IMR-90 (cell line): Measurements from ENCODE around the gene FAAP24. TPM values are rescaled to one million over a fixed set of nuclear protein-coding genes. Genes with fewer than 3 reads are reported as not detected.

Source experiments
- ATAC-seq: fragments of 200-7000 bp; cut with Tn5 transposase; 2 replicates; pipeline ENCODE4 v1.9.1; 2020; ENCODE audit warnings: low read depth, mild to moderate bottlenecking, moderate library complexity
- BruUV-seq: library from RNA; stranded (reverse); fragments of 400-500 nt; replicated peaks from 2 replicates; lab custom pipeline; 2021; lab: Mats Ljungman, UMichigan
- CTCF ChIA-PET: fragments of 300-600 bp; formaldehyde crosslinking; extraction: SDS; loops from one replicate; lab custom pipeline; 2021; ENCODE audit warnings: antibody characterized with exemption; lab: Yijun Ruan, JAX
- POLR2A ChIA-PET: fragments of 300-600 bp; sonication (Branson Sonifier 250); formaldehyde crosslinking; loops from one replicate; lab custom pipeline; 2022; ENCODE audit warnings: antibody characterized with exemption; ENCODE audit not compliant: unreplicated experiment; lab: Charles Lee
- DNase-seq: peaks from one replicate; pipeline ENCODE4 v3.0.0; 2013
- H2AFZ ChIP-seq: replicated peaks from 2 replicates; pipeline ENCODE3; 2013; ENCODE audit warnings: low read length, mild to moderate bottlenecking; ENCODE audit not compliant: poor library complexity
- H2AK5ac ChIP-seq: 2 replicates; pipeline ENCODE4 v1.6.1; 2013; ENCODE audit warnings: low read depth, low read length, inconsistent platforms
- H2AK9ac ChIP-seq: replicated peaks from 2 replicates; pipeline ENCODE3; 2013; ENCODE audit warnings: mild to moderate bottlenecking, low read depth, low read length, moderate library complexity; ENCODE audit not compliant: poor library complexity
- H2BK120ac ChIP-seq: 2 replicates; pipeline ENCODE4 v1.6.1; 2013; ENCODE audit warnings: low read depth, low read length, inconsistent platforms
- H2BK15ac ChIP-seq: 3 replicates; pipeline ENCODE4 v1.6.1; 2013; ENCODE audit warnings: low read depth, low read length, inconsistent platforms
- H2BK20ac ChIP-seq: 2 replicates; pipeline ENCODE4 v1.6.1; 2013; ENCODE audit warnings: low read depth, mild to moderate bottlenecking, inconsistent platforms, low read length, moderate library complexity
- H2BK5ac ChIP-seq: 2 replicates; pipeline ENCODE4 v1.6.1; 2013; ENCODE audit warnings: mild to moderate bottlenecking, low read depth, low read length, inconsistent platforms; ENCODE audit not compliant: poor library complexity, severe bottlenecking
- H3K14ac ChIP-seq: replicated peaks from 2 replicates; pipeline ENCODE4 v1.6.1; 2013; ENCODE audit warnings: low read depth, low read length, inconsistent platforms
- H3K18ac ChIP-seq: 2 replicates; pipeline ENCODE4 v1.6.1; 2013; ENCODE audit warnings: low read depth, low read length, control low read depth
- H3K23ac ChIP-seq: 2 replicates; pipeline ENCODE4 v1.6.1; 2013; ENCODE audit warnings: low read depth, low read length, inconsistent platforms
- H3K27ac ChIP-seq: 2 replicates; pipeline ENCODE4 v1.5.1; 2013; ENCODE audit warnings: mild to moderate bottlenecking, control low read depth, low read length; ENCODE audit not compliant: insufficient read depth
- H3K27me3 ChIP-seq: 2 replicates; pipeline ENCODE4 v1.6.1; 2013; ENCODE audit warnings: low read length; ENCODE audit not compliant: control insufficient read depth, insufficient read depth
- H3K36me3 ChIP-seq: 2 replicates; pipeline ENCODE4 v1.6.1; 2013; ENCODE audit warnings: low read length, mixed read lengths; ENCODE audit not compliant: control insufficient read depth, insufficient read depth
- H3K4ac ChIP-seq: 2 replicates; pipeline ENCODE4 v1.6.1; 2013; ENCODE audit warnings: low read depth, low read length, inconsistent platforms
- H3K4me1 ChIP-seq: 2 replicates; pipeline ENCODE4 v1.6.1; 2013; ENCODE audit warnings: low read length, mixed read lengths; ENCODE audit not compliant: control insufficient read depth, insufficient read depth
- H3K4me2 ChIP-seq: 2 replicates; pipeline ENCODE4 v1.6.1; 2013; ENCODE audit warnings: low read depth, mild to moderate bottlenecking, control low read depth, low read length, moderate library complexity
- H3K4me3 ChIP-seq: 2 replicates; pipeline ENCODE4 v1.5.1; 2013; ENCODE audit warnings: low read depth, mild to moderate bottlenecking, control low read depth, low read length, moderate library complexity; ENCODE audit not compliant: insufficient read depth
- H3K56ac ChIP-seq: 2 replicates; pipeline ENCODE4 v1.6.1; 2013; ENCODE audit warnings: low read length, inconsistent platforms; ENCODE audit not compliant: insufficient read depth; ENCODE audit errors: extremely low read depth
- H3K79me1 ChIP-seq, 2 experiments: 2 replicates each; pipeline ENCODE4 v1.6.1; 2013; ENCODE audit warnings: low read length in 2 of 2, inconsistent platforms in 1 of 2, low read depth in 1 of 2
- H3K9ac ChIP-seq: 2 replicates; pipeline ENCODE4 v1.6.1; 2013; ENCODE audit warnings: low read depth, low read length, control low read depth
- H3K9me1 ChIP-seq: 2 replicates; pipeline ENCODE4 v1.6.1; 2013; ENCODE audit warnings: low read length, inconsistent platforms; ENCODE audit not compliant: insufficient read depth
- H3K9me3 ChIP-seq: 2 replicates; pipeline ENCODE4 v1.6.1; 2013; ENCODE audit warnings: low read length; ENCODE audit not compliant: control insufficient read depth, insufficient read depth
- H4K20me1 ChIP-seq: 2 replicates; pipeline ENCODE4 v1.6.1; 2013; ENCODE audit warnings: low read length, inconsistent platforms; ENCODE audit not compliant: insufficient read depth
- H4K5ac ChIP-seq: 2 replicates; pipeline ENCODE4 v1.6.1; 2013; ENCODE audit warnings: mild to moderate bottlenecking, low read depth, low read length, control low read depth
- H4K8ac ChIP-seq, 2 experiments: 2 replicates each; pipeline ENCODE4 v1.6.1; 2013; ENCODE audit warnings: low read depth in 2 of 2, low read length in 2 of 2, control low read depth in 1 of 2, inconsistent platforms in 1 of 2
- H4K91ac ChIP-seq: 2 replicates; pipeline ENCODE4 v1.6.1; 2013; ENCODE audit warnings: low read depth, low read length, inconsistent platforms; ENCODE audit not compliant: insufficient read depth
- FOS ChIP-seq: fragments of 150-350 bp; IDR thresholded peaks from 2 replicates; pipeline ENCODE4 v1.6.1; 2016; ENCODE audit warnings: low read depth, low read length
- MAZ ChIP-seq: IDR thresholded peaks from 2 replicates; pipeline ENCODE4 v1.6.1; 2012; ENCODE audit warnings: low read depth, mild to moderate bottlenecking, low read length, improper control_type of control experiment, moderate library complexity, borderline replicate concordance
- NFE2L2 ChIP-seq: fragments of 150-350 bp; IDR thresholded peaks from 2 replicates; pipeline ENCODE4 v1.6.1; 2016; ENCODE audit warnings: low read depth, mild to moderate bottlenecking, low read length
- RAD21 ChIP-seq: IDR thresholded peaks from 2 replicates; pipeline ENCODE4 v1.6.1; 2012; ENCODE audit warnings: low read length, improper control_type of control experiment
- SMC3 ChIP-seq: fragments of 150-350 bp; IDR thresholded peaks from 2 replicates; pipeline ENCODE4 v1.6.1; 2016; ENCODE audit warnings: low read depth, mild to moderate bottlenecking, antibody characterized with exemption, low read length, moderate library complexity
- WGBS, 2 experiments: methylation state at CpG; one replicate each; pipeline versions ENCODE4 v1.1.5 to v1.1.7; 2013; ENCODE audit warnings: missing lambda C conversion rate in 2 of 2; ENCODE audit not compliant: insufficient read length in 1 of 2; ENCODE audit errors: extremely low coverage in 2 of 2; 5-methylcytosine and 5-hydroxymethylcytosine counted together
- dilution Hi-C: fragments of 300-500 bp; cut with HindIII; formaldehyde crosslinking; loops from one replicate; pipeline ENCODE4 v1.14.3; 2018; ENCODE audit warnings: low sequenced_read_pairs; ENCODE audit not compliant: unreplicated experiment
- in situ Hi-C: fragments of 300-500 bp; cut with MboI; formaldehyde crosslinking; loops from 3 replicates; pipeline ENCODE4 v1.14.3; 2019; ENCODE audit warnings: low sequenced_read_pairs, inconsistent platforms, mixed read lengths
- intact Hi-C: fragments of 100-400 bp; cut with micrococcal nuclease; formaldehyde crosslinking; loops from 2 replicates; pipeline ENCODE4 v1.10.0; 2022
- polyA plus RNA-seq, 3 experiments: library from polyadenylated mRNA; depleted of rRNA; stranded (reverse); fragments of >200 nt; gene quantifications; 2 replicates each; pipeline ENCODE4 v1.2.3, GENCODE V29; 2012; ENCODE audit warnings: low replicate concordance in 1 of 3
- total RNA-seq: library from RNA; depleted of rRNA; stranded (reverse); fragments of >200 nt; gene quantifications from 2 replicates; pipeline ENCODE4 v1.2.3, GENCODE V29; 2012

The FAAP24 gene
- total and polyA plus RNA-seq, 2 of the 4 experiments (the other 2 are of a cell fraction): 2.2 to 2.3 TPM

DNA sequence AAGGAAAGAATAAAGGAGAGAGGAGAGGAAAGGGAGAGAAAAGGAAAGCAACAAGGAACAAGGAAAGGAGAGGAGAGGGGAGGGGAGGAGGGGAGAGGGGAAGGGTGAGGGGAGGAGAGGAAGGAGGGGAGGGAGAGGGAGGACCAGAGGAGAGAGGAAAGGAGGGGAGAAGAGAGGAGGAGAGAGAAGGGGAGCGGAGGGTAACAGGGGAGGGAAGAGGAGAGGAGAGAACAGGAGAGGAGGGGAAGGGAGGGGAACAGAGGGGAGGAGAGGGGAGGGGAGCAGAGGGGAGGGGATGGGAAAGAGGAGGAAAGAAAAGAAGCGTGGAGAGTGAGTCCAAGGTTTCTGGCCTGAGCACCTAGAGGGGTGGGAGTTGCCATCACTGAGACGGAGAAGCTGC, 26.7 kb downstream of the FAAP24 start:
- H3K9ac ChIP-seq: no peak overlapping the region
- DNase-seq: no peak
- H4K20me1 ChIP-seq: no peaks in the 10 kb centered on the region
- H3K79me1 ChIP-seq: no peaks in the 10 kb centered on the region
- H3K56ac ChIP-seq: no peak overlapping the region
- ChIA-PET POLR2A (no interaction called here), CTCF (no interaction called here)
- H4K8ac ChIP-seq: no peak overlapping the region
- no peak overlapping the region for H2BK120ac ChIP-seq
- H3K4me1 ChIP-seq: no peaks in the 10 kb centered on the region
- no peak overlapping the region for H4K5ac ChIP-seq
- no peak overlapping the region for H3K4me2 ChIP-seq
- no peak overlapping the region for H2AK9ac ChIP-seq
- no peak overlapping the region for H3K27ac ChIP-seq
- H3K9me3 ChIP-seq: no peaks in the 10 kb centered on the region
- TF ChIP-seq MAZ (no peak), FOS (no peak), RAD21 (no peak), NFE2L2 (no peak), SMC3 (no peak)
- no peak overlapping the region for H3K4ac ChIP-seq
- no peak overlapping the region for H3K23ac ChIP-seq
- no peak overlapping the region for H2AK5ac ChIP-seq
- dilution Hi-C loops (no loop called here), in situ Hi-C loops (no loop called here), intact Hi-C loops (no loop called here)
- no peak overlapping the region for H3K4me3 ChIP-seq
- H2BK5ac ChIP-seq: no peak overlapping the region
- no peak overlapping the region for H2BK20ac ChIP-seq
- H4K91ac ChIP-seq: no peak overlapping the region
- 86% methylated on average over 2 of the region's 3 CpGs; no CpG with 5 or more reads in 1 of the 2 experiments for WGBS, 2 experiments
- H2BK15ac ChIP-seq: no peak overlapping the region
- H3K14ac ChIP-seq: no peak overlapping the region
- no peaks in the 10 kb centered on the region for H3K27me3 ChIP-seq
- no peak overlapping the region for H3K18ac ChIP-seq
- no TSS peak for BruUV-seq
- no peaks in the 10 kb centered on the region for H3K9me1 ChIP-seq
- 0 out of 2 replicates have a peak, but pooled peaks cover 4% of the 10 kb centered on the region for H3K36me3 ChIP-seq
- no peak for ATAC-seq
- no peak overlapping the region for H2AFZ ChIP-seq
